Breast epithelium (tissue), 3 donors: ENCODE results near the gene RNPS1.

Source experiments
- POLR2A ChIP-seq: fragments of 450-650 bp; IDR thresholded peaks from one replicate; pipeline ENCODE4 v1.6.1; 2016; ENCODE audit warnings: antibody characterized with exemption, mild to moderate bottlenecking, moderate library complexity
- POLR2AphosphoS5 ChIP-seq, 3 donors: sonication (generic); formaldehyde crosslinking; IDR thresholded peaks; one replicate each; pipeline ENCODE4 v1.6.1; 2017; ENCODE audit warnings: antibody characterized with exemption in 3 of 3
- TF ChIP-seq, protein P1 (sequence below), 3 donors: fragments of 450-650 bp; IDR thresholded peaks; one replicate each; pipeline ENCODE4 v1.5.1; 2016 to 2017; ENCODE audit warnings: antibody characterized with exemption in 3 of 3, mild to moderate bottlenecking in 3 of 3, moderate library complexity in 3 of 3

- TF ChIP-seq POLR2AphosphoS5 (IDR thresholded peaks at IDR 0.05) (no peak), POLR2A (no peak)
- TF ChIP-seq, protein P1, sequence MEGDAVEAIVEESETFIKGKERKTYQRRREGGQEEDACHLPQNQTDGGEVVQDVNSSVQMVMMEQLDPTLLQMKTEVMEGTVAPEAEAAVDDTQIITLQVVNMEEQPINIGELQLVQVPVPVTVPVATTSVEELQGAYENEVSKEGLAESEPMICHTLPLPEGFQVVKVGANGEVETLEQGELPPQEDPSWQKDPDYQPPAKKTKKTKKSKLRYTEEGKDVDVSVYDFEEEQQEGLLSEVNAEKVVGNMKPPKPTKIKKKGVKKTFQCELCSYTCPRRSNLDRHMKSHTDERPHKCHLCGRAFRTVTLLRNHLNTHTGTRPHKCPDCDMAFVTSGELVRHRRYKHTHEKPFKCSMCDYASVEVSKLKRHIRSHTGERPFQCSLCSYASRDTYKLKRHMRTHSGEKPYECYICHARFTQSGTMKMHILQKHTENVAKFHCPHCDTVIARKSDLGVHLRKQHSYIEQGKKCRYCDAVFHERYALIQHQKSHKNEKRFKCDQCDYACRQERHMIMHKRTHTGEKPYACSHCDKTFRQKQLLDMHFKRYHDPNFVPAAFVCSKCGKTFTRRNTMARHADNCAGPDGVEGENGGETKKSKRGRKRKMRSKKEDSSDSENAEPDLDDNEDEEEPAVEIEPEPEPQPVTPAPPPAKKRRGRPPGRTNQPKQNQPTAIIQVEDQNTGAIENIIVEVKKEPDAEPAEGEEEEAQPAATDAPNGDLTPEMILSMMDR (IDR thresholded peaks at IDR 0.05): no peak
Observed at GRCh38 chr16:2252806-2253148, 15.1 kb downstream of the RNPS1 start.
